Esophagus squamous epithelium (tissue), 5 donors: ENCODE measurements around the gene AP4B1. TPM values are rescaled to one million over a fixed set of nuclear protein-coding genes. Genes with fewer than 3 reads are reported as not detected.

Experiments
- DNase-seq: peaks from one replicate; lab custom pipeline; 2025; lab: John Stamatoyannopoulos, UW
- H3K27ac ChIP-seq, 4 donors: fragments of 200-600 bp; sonication (generic); one replicate each; pipeline ENCODE4 v1.5.1; 2016 to 2019; ENCODE audit warnings: mild to moderate bottlenecking in 1 of 4
- H3K27me3 ChIP-seq, 4 donors: fragments of 200-600 bp; sonication (generic); 1 replicate in 3 of 4; 2 replicates in 1 of 4; pipeline versions ENCODE4 v1.5.1 to v1.6.0; 2017 to 2021; ENCODE audit warnings: antibody characterized with exemption in 1 of 4
- H3K36me3 ChIP-seq, 3 donors: fragments of 200-600 bp; sonication (generic); one replicate each; pipeline ENCODE4 v1.5.1; 2016 to 2019
- H3K4me1 ChIP-seq, 3 donors: fragments of 200-600 bp; sonication (generic); one replicate each; pipeline ENCODE4 v1.5.1; 2017 to 2019
- H3K4me3 ChIP-seq, 4 donors: fragments of 200-600 bp; sonication (generic); 1 replicate in 3 of 4; 2 replicates in 1 of 4; pipeline ENCODE4 v1.5.1; 2016 to 2019; ENCODE audit warnings: mild to moderate bottlenecking in 2 of 4, moderate library complexity in 1 of 4
- H3K9me3 ChIP-seq, 3 donors: fragments of 200-600 bp; sonication (generic); one replicate each; pipeline ENCODE4 v1.5.1; 2016 to 2019
- CTCF ChIP-seq, 6 experiments: fragments of 450-650 bp in 4 of 6; fragments of 200-600 bp in 2 of 6; sonication (generic) in 2 of 6; IDR thresholded peaks; one replicate each; pipeline ENCODE4 v1.5.1; 2016 to 2019; ENCODE audit warnings: antibody characterized with exemption in 6 of 6, mild to moderate bottlenecking in 4 of 6, moderate library complexity in 4 of 6
- POLR2A ChIP-seq, 4 donors: fragments of 450-650 bp; IDR thresholded peaks; one replicate each; pipeline ENCODE4 v1.6.1; 2017; ENCODE audit warnings: antibody characterized with exemption in 4 of 4, mild to moderate bottlenecking in 4 of 4, moderate library complexity in 3 of 4
- WGBS, 2 donors: methylation state at CpG; one replicate each; pipeline ENCODE4 v1.1.5; 2018; 5-methylcytosine and 5-hydroxymethylcytosine counted together
- intact Hi-C: fragments of 100-400 bp; cut with DNase I; formaldehyde crosslinking; loops from one replicate; pipeline ENCODE4 v1.15.0; 2022
- total RNA-seq, 4 donors: library from RNA; depleted of rRNA; stranded (reverse); fragments of >200 nt; gene quantifications; one replicate each; pipeline ENCODE4 v1.1.0, GENCODE V29; 2016
- donor health status: DM: yes; HTN: yes; CAD: no.

AP4B1 gene
- total RNA-seq, 4 donors from 2014 or later: 8.2 to 15.3 (median 11.5) TPM

GRCh38 chr1:113937146-113937545 is 32.5 kb upstream of the AP4B1 start:
- Histone ChIP-seq H3K4me1 (peaks cover 0 to 68% (median 11%) of the 10 kb centered on the region in 3 donors), H3K9me3 (no peaks in the 10 kb centered on the region), H3K27ac (no peak overlapping the region), H3K36me3 (peaks cover 3 to 22% (median 5%) of the 10 kb centered on the region in 3 donors), H3K4me3 (no peak overlapping the region), H3K27me3 (no peaks in the 10 kb centered on the region)
- intact Hi-C loops: no loop called here
- 67 to 76% methylated on average over 1 of the region's 1 CpG for WGBS, 2 donors
- DNase-seq: no peak
- TF ChIP-seq POLR2A (IDR thresholded peaks at IDR 0.05) (no peak), CTCF (IDR thresholded peaks at IDR 0.05) (no peak)

GRCh38 chr1:113935970-113936369 is 31.4 kb upstream of the AP4B1 start:
- WGBS, 2 donors: 78 to 80% methylated on average over 1 of the region's 1 CpG
- no peak overlapping the region for H3K4me3 ChIP-seq
- H3K9me3 ChIP-seq: no peaks in the 10 kb centered on the region
- intact Hi-C loops: no loop called here
- peaks cover 0 to 10% (median 0%) of the 10 kb centered on the region in 3 donors for H3K36me3 ChIP-seq
- H3K4me1 ChIP-seq: peaks cover under 1 to 80% (median 23%) of the 10 kb centered on the region in 3 donors
- TF ChIP-seq CTCF (IDR thresholded peaks at IDR 0.05) (no peak), POLR2A (IDR thresholded peaks at IDR 0.05) (no peak)
- no peak overlapping the region for H3K27ac ChIP-seq
- H3K27me3 ChIP-seq: no peaks in the 10 kb centered on the region
- no peak for DNase-seq

GRCh38 chr1:113935176-113935575 is 30.6 kb upstream of the AP4B1 start:
- no peaks in the 10 kb centered on the region for H3K27me3 ChIP-seq
- intact Hi-C loops: no loop called here
- no peak overlapping the region for H3K27ac ChIP-seq
- peaks cover 0 to 2% (median 0%) of the 10 kb centered on the region in 3 donors for H3K36me3 ChIP-seq
- no peaks in the 10 kb centered on the region for H3K9me3 ChIP-seq
- 90 to 93% methylated on average over 1 of the region's 1 CpG for WGBS, 2 donors
- H3K4me3 ChIP-seq: no peak overlapping the region
- no peak for DNase-seq
- TF ChIP-seq POLR2A (IDR thresholded peaks at IDR 0.05) (no peak), CTCF (IDR thresholded peaks at IDR 0.05) (no peak)
- peaks cover 8 to 80% (median 28%) of the 10 kb centered on the region in 3 donors for H3K4me1 ChIP-seq

GRCh38 chr1:113934511-113935055 is 30.0 kb upstream of the AP4B1 start:
- H3K9me3 ChIP-seq: no peaks in the 10 kb centered on the region
- intact Hi-C loops: no loop called here
- DNase-seq: no peak
- H3K4me1 ChIP-seq: peaks cover 8 to 74% (median 26%) of the 10 kb centered on the region in 3 donors
- H3K27me3 ChIP-seq: no peaks in the 10 kb centered on the region
- no peak for TF ChIP-seq CTCF (IDR thresholded peaks at IDR 0.05)
- TF ChIP-seq POLR2A (IDR thresholded peaks at IDR 0.05): no peak
- H3K27ac ChIP-seq: no peak overlapping the region
- H3K36me3 ChIP-seq: no peaks in the 10 kb centered on the region
- WGBS, 2 donors: 65 to 81% methylated on average over 5 of the region's 5 CpGs
- no peak overlapping the region for H3K4me3 ChIP-seq

GRCh38 chr1:113934006-113934405 is 29.4 kb upstream of the AP4B1 start:
- intact Hi-C loops: no loop called here
- no peaks in the 10 kb centered on the region for H3K9me3 ChIP-seq
- no peak overlapping the region for H3K27ac ChIP-seq
- no peak overlapping the region for H3K4me3 ChIP-seq
- no peaks in the 10 kb centered on the region for H3K27me3 ChIP-seq
- no peaks in the 10 kb centered on the region for H3K36me3 ChIP-seq
- peaks cover 8 to 68% (median 22%) of the 10 kb centered on the region in 3 donors for H3K4me1 ChIP-seq
- no peak for DNase-seq
- TF ChIP-seq CTCF (IDR thresholded peaks at IDR 0.05): no peak
- TF ChIP-seq POLR2A (IDR thresholded peaks at IDR 0.05): no peak
